Stomach (tissue), 9 donors: Measurements from ENCODE around the gene CRB2. TPM values are rescaled to one million over a fixed set of nuclear protein-coding genes. Genes with fewer than 3 reads are reported as not detected.

Experiments
- DNase-seq, 2 donors: peaks; one replicate each; pipeline versions ENCODE4 v3.0.0 to v3.0.0-alpha.2; 2013 to 2019
- H3K27ac ChIP-seq, 5 donors: fragments of 200-600 bp in 4 of 5; sonication (generic) in 4 of 5; one replicate each; pipeline ENCODE4 v1.5.1; 2013 to 2019; ENCODE audit warnings: mild to moderate bottlenecking in 1 of 5, moderate library complexity in 1 of 5
- H3K27me3 ChIP-seq, 3 donors: fragments of 200-600 bp; sonication (generic); one replicate each; pipeline ENCODE4 v1.5.1; 2017 to 2019; ENCODE audit warnings: mixed run types in 1 of 3
- H3K36me3 ChIP-seq, 4 donors: fragments of 200-600 bp; sonication (generic); 1 replicate in 3 of 4; 2 replicates in 1 of 4; pipeline ENCODE4 v1.5.1; 2016 to 2019
- H3K4me1 ChIP-seq, 4 donors: fragments of 200-600 bp; sonication (generic); one replicate each; pipeline ENCODE4 v1.5.1; 2016 to 2019
- H3K4me3 ChIP-seq, 4 donors: fragments of 200-600 bp; sonication (generic) in 3 of 4; one replicate each; pipeline ENCODE4 v1.5.1; 2016 to 2019; ENCODE audit warnings: mild to moderate bottlenecking in 1 of 4
- H3K9me3 ChIP-seq, 4 donors: fragments of 200-600 bp; sonication (generic); one replicate each; pipeline ENCODE4 v1.5.1; 2016 to 2019
- EP300 ChIP-seq: sonication (generic); formaldehyde crosslinking; IDR thresholded peaks from one replicate; pipeline ENCODE4 v1.6.1; 2017; ENCODE audit warnings: antibody characterized with exemption
- POLR2A ChIP-seq, 4 donors: fragments of 450-650 bp; IDR thresholded peaks; one replicate each; pipeline ENCODE4 v1.6.1; 2016; ENCODE audit warnings: antibody characterized with exemption in 4 of 4, control low read depth in 2 of 4, mild to moderate bottlenecking in 1 of 4, moderate library complexity in 1 of 4
- POLR2AphosphoS5 ChIP-seq, 3 donors: sonication (generic); formaldehyde crosslinking; IDR thresholded peaks; one replicate each; pipeline ENCODE4 v1.6.1; 2016; ENCODE audit warnings: antibody characterized with exemption in 3 of 3
- WGBS, 5 donors: extraction: QIAGEN DNeasy Blood & Tissue Kit in 3 of 5; methylation state at CpG; one replicate each; pipeline versions ENCODE4 v1.1.5 to v1.1.7; 2013 to 2018; 5-methylcytosine and 5-hydroxymethylcytosine counted together
- intact Hi-C: fragments of 100-400 bp; cut with DNase I; formaldehyde crosslinking; loops from one replicate; pipeline ENCODE4 v1.15.1; 2023; ENCODE audit warnings: low total_unique reads
- polyA plus RNA-seq, 3 donors: library from polyadenylated mRNA; stranded (reverse); fragments of 200-250 nt; gene quantifications; one replicate each; pipeline ENCODE4 v1.2.3, GENCODE V29; 2013
- total RNA-seq, 5 donors: library from RNA; depleted of rRNA; stranded (reverse); fragments of >200 nt; gene quantifications; one replicate each; pipeline versions ENCODE4 v1.1.0 to v1.2.3, GENCODE V29; 2014 to 2016
- TF ChIP-seq, protein P1 (sequence below), 7 experiments: fragments of 450-650 bp in 4 of 7; fragments of 200-600 bp in 3 of 7; sonication (generic) in 3 of 7; IDR thresholded peaks; one replicate each; pipeline ENCODE4 v1.5.1; 2016 to 2019; ENCODE audit warnings: antibody characterized with exemption in 7 of 7, control low read depth in 2 of 7, mild to moderate bottlenecking in 1 of 7
- donor health status: healthy with polysubstance abuse.
- donor health status: Bipolar disorder and iron deficiency.
- donor health status: healthy.

Gene CRB2
- total and polyA plus RNA-seq, 8 donors: 0.03 to 4.3 (median 0.19) TPM; not detected in 4

GRCh38 chr9:123414936-123415930, 59.2 kb downstream of the CRB2 start:
- Histone ChIP-seq H3K27me3 (no peaks in the 10 kb centered on the region), H3K4me1 (no peaks in the 10 kb centered on the region), H3K9me3 (no peaks in the 10 kb centered on the region), H3K4me3 (no peak overlapping the region), H3K36me3 (peaks cover 0 to 52% (median 35%) of the 10 kb centered on the region in 4 donors), H3K27ac (no peak overlapping the region)
- intact Hi-C loops: no loop called here
- WGBS, 5 donors: 81 to 88% (median 85%) methylated on average over 19 to 23 of the region's 23 CpGs
- TF ChIP-seq, protein P1, sequence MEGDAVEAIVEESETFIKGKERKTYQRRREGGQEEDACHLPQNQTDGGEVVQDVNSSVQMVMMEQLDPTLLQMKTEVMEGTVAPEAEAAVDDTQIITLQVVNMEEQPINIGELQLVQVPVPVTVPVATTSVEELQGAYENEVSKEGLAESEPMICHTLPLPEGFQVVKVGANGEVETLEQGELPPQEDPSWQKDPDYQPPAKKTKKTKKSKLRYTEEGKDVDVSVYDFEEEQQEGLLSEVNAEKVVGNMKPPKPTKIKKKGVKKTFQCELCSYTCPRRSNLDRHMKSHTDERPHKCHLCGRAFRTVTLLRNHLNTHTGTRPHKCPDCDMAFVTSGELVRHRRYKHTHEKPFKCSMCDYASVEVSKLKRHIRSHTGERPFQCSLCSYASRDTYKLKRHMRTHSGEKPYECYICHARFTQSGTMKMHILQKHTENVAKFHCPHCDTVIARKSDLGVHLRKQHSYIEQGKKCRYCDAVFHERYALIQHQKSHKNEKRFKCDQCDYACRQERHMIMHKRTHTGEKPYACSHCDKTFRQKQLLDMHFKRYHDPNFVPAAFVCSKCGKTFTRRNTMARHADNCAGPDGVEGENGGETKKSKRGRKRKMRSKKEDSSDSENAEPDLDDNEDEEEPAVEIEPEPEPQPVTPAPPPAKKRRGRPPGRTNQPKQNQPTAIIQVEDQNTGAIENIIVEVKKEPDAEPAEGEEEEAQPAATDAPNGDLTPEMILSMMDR (IDR thresholded peaks at IDR 0.05): no peak
- TF ChIP-seq EP300: no peak
- no peak for TF ChIP-seq POLR2A (IDR thresholded peaks at IDR 0.05)
- TF ChIP-seq POLR2AphosphoS5 (IDR thresholded peaks at IDR 0.05): no peak
- no peak for DNase-seq

DNA sequence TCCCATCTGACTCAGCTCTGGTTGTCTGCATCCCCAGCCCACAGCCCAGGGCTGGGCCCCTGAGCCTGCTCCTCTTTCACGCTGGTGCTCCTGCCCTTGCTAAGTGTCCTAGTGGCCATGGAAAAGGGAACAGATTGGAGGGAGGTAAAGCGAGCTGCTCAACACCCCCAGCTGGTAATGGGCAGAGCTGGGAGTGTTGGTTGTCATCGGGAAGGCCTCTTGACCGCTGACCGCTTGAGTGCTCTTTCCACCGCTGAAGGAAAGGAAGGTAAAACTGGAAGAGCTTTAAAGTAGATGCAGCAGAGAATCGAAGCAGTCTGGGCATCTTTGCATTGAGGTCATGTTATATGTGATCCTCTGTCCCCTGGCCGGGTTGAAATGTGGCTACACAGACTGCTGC, 60.2 kb downstream of the CRB2 start:
- no peak for DNase-seq
- TF ChIP-seq POLR2AphosphoS5 (IDR thresholded peaks at IDR 0.05) (no peak), POLR2A (IDR thresholded peaks at IDR 0.05) (no peak), EP300 (no peak)
- TF ChIP-seq, protein P1 (IDR thresholded peaks at IDR 0.05): no peak
- 76 to 92% (median 84%) methylated on average over 8 of the region's 8 CpGs for whole genome bisulfite sequencing, 5 donors

DNA sequence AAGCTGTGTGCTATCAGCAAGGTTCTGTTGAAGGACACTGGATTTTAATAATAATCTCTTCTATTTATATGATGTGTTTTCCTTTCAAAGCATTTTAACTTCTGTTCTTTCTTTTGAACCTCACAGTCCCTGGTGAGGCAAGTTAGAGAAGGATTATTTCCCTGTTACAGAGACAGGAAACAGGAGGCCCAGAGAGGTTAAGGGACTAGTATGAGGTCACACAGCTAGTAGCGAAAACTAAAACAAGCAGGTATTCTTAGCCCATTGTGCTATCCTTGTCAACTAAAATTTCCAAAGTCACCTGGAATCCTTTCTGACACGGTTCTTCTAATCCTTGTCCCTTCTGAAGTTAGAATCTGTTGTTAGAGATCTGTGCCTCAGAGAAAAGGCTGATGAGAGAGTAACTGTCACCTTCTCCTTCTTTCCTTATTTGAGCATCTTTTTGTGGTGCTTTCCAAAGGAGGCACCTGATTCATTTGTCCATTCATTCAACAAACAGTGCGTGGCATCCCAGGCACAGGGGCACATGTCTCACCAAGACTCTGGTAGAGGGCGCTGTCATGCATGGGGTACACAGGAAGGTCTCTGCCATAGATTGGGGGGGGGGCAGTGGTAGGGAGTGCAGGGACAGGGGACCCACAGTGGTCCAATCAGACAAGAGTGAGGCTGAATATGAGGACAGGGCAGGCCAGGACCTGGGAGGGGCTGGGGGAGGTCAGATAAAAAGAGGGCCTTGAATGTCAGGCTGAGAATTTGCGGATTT, 61.5 kb downstream of the CRB2 start:
- Histone ChIP-seq H3K27me3 (no peaks in the 10 kb centered on the region), H3K9me3 (no peaks in the 10 kb centered on the region), H3K4me3 (no peak overlapping the region), H3K27ac (no peak overlapping the region), H3K36me3 (peaks cover 0 to 61% (median 48%) of the 10 kb centered on the region in 4 donors), H3K4me1 (no peaks in the 10 kb centered on the region)
- WGBS, 5 donors: 94 to 97% (median 95%) methylated on average over 5 of the region's 5 CpGs
- DNase-seq: no peak
- intact Hi-C loops: no loop called here
- TF ChIP-seq POLR2A (IDR thresholded peaks at IDR 0.05): no peak
- no peak for TF ChIP-seq POLR2AphosphoS5 (IDR thresholded peaks at IDR 0.05)
- no peak for TF ChIP-seq EP300
- TF ChIP-seq, protein P1 (IDR thresholded peaks at IDR 0.05): no peak

More for the DNA sequence above, 60.2 kb downstream of the CRB2 start:
- Histone ChIP-seq H3K27ac (no peak overlapping the region), H3K9me3 (no peaks in the 10 kb centered on the region), H3K27me3 (no peaks in the 10 kb centered on the region), H3K36me3 (peaks cover 0 to 54% (median 42%) of the 10 kb centered on the region in 4 donors), H3K4me3 (no peak overlapping the region), H3K4me1 (no peaks in the 10 kb centered on the region)
- intact Hi-C loops: no loop called here

- Histone ChIP-seq H3K36me3 (peaks cover 3 to 66% (median 54%) of the 10 kb centered on the region in 4 donors), H3K4me1 (no peaks in the 10 kb centered on the region), H3K27ac (no peak overlapping the region), H3K4me3 (no peak overlapping the region), H3K9me3 (no peaks in the 10 kb centered on the region), H3K27me3 (no peaks in the 10 kb centered on the region)
- TF ChIP-seq POLR2AphosphoS5 (IDR thresholded peaks at IDR 0.05) (no peak), EP300 (no peak), POLR2A (IDR thresholded peaks at IDR 0.05) (no peak)
- TF ChIP-seq, protein P1 (IDR thresholded peaks at IDR 0.05): no peak
- 88 to 97% (median 95%) methylated on average over 5 of the region's 5 CpGs for WGBS, 5 donors
- DNase-seq: no peak
- intact Hi-C loops: no loop called here
Observed at GRCh38 chr9:123418052-123418430, 62.0 kb downstream of the CRB2 start.
